Lung (tissue), 12 donors: ENCODE measurements around the gene PRKCB. TPM values are rescaled to one million over a fixed set of nuclear protein-coding genes. Genes with fewer than 3 reads are reported as not detected.

Experiments used
- ATAC-seq: fragments of 200-7000 bp; cut with Tn5 transposase; one replicate; pipeline ENCODE4 v1.9.1; 2020; ENCODE audit warnings: moderate number of reproducible peaks; ENCODE audit not compliant: insufficient read depth, low FRiP score
- DNase-seq, 3 donors: peaks; one replicate each; pipeline ENCODE4 v3.0.0-alpha.2; 2013 to 2017
- H3K27ac ChIP-seq, 2 donors: one replicate each; pipeline ENCODE4 v1.5.1; 2013; ENCODE audit warnings: mild to moderate bottlenecking in 2 of 2, moderate library complexity in 2 of 2, control low read depth in 1 of 2, inconsistent platforms in 1 of 2, low read depth in 1 of 2, low read length in 1 of 2
- H3K27me3 ChIP-seq, 3 donors: one replicate each; pipeline ENCODE4 v1.5.1; 2013; ENCODE audit warnings: low read length in 2 of 3; ENCODE audit not compliant: control insufficient read depth in 3 of 3, insufficient read depth in 3 of 3
- H3K36me3 ChIP-seq, 4 donors: one replicate each; pipeline ENCODE4 v1.5.1; 2013; ENCODE audit warnings: low read length in 4 of 4, mild to moderate bottlenecking in 1 of 4, moderate library complexity in 1 of 4; ENCODE audit not compliant: control insufficient read depth in 4 of 4, insufficient read depth in 4 of 4
- H3K4me1 ChIP-seq, 5 donors: one replicate each; pipeline ENCODE4 v1.5.1; 2013; ENCODE audit warnings: low read length in 5 of 5, mild to moderate bottlenecking in 2 of 5, moderate library complexity in 1 of 5; ENCODE audit not compliant: control insufficient read depth in 5 of 5, insufficient read depth in 5 of 5
- H3K4me3 ChIP-seq: one replicate; pipeline ENCODE4 v1.5.1; 2013; ENCODE audit warnings: mild to moderate bottlenecking, control low read depth, moderate library complexity
- H3K9ac ChIP-seq, 2 donors: one replicate each; pipeline ENCODE4 v1.5.1; 2013; ENCODE audit warnings: low read length in 2 of 2, control low read depth in 1 of 2; ENCODE audit not compliant: insufficient read depth in 1 of 2
- H3K9me3 ChIP-seq, 4 donors: one replicate each; pipeline ENCODE4 v1.5.1; 2013; ENCODE audit warnings: low read length in 3 of 4, mild to moderate bottlenecking in 1 of 4, moderate library complexity in 1 of 4; ENCODE audit not compliant: control insufficient read depth in 4 of 4, insufficient read depth in 3 of 4
- WGBS, 2 donors: extraction: QIAGEN DNeasy Blood & Tissue Kit; methylation state at CpG; one replicate each; pipeline ENCODE4 v1.1.7; 2013; 5-methylcytosine and 5-hydroxymethylcytosine counted together
- polyA plus RNA-seq, 2 donors: library from polyadenylated mRNA; stranded (reverse); fragments of 200-250 nt; gene quantifications; one replicate each; pipeline ENCODE4 v1.2.1, GENCODE V29; 2013
- total RNA-seq, 2 donors: library from RNA; depleted of rRNA in 1 of 2; stranded (reverse); fragments of >200 nt in 1 of 2; gene quantifications; one replicate each; pipeline ENCODE4 v1.2.1, GENCODE V29; 2014 to 2021
- TF ChIP-seq, protein P1 (sequence below): IDR thresholded peaks from 2 replicates; pipeline ENCODE4 v1.5.1; 2012; ENCODE audit warnings: mild to moderate bottlenecking; ENCODE audit errors: control extremely low read depth, extremely low read depth
- donor health status: control.
- donor health status: control.
- donor health status: Bipolar disorder and iron deficiency.
- donor health status: healthy.
- donor health status: DM: yes; HTN: yes; CAD: no.

PRKCB gene
- total and polyA plus RNA-seq, 4 donors: 2.5 to 46.4 (median 21.8) TPM

DNA sequence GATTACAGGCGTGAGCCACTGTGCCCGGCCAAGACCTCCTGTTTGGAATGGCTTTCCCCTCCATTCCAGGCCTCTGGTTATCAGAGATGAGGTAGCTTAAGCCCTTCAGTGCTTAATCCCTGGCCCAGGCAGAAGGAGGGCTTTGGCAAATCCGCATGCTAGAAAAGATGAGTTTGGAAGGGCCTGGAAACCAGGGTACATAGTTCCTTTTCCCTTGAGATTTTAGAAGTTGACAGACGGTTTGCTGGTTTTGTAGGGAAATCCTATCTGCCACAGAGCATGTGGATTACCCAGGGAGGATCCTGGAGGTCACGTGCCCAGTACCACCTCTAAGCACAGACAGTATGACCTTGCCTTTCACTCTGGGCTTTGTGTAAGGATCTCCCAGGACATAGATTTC, 305.7 kb downstream of the PRKCB start:
- Histone ChIP-seq H3K4me3 (no peak overlapping the region), H3K9me3 (peaks cover 0 to 3% (median 0%) of the 10 kb centered on the region in 4 donors), H3K4me1 (peaks cover 0 to 10% (median 2%) of the 10 kb centered on the region in 5 donors), H3K27ac (no peak overlapping the region), H3K9ac (no peak overlapping the region), H3K27me3 (no peaks in the 10 kb centered on the region), H3K36me3 (peaks cover 0 to 5% (median 0%) of the 10 kb centered on the region in 4 donors)
- TF ChIP-seq, protein P1, sequence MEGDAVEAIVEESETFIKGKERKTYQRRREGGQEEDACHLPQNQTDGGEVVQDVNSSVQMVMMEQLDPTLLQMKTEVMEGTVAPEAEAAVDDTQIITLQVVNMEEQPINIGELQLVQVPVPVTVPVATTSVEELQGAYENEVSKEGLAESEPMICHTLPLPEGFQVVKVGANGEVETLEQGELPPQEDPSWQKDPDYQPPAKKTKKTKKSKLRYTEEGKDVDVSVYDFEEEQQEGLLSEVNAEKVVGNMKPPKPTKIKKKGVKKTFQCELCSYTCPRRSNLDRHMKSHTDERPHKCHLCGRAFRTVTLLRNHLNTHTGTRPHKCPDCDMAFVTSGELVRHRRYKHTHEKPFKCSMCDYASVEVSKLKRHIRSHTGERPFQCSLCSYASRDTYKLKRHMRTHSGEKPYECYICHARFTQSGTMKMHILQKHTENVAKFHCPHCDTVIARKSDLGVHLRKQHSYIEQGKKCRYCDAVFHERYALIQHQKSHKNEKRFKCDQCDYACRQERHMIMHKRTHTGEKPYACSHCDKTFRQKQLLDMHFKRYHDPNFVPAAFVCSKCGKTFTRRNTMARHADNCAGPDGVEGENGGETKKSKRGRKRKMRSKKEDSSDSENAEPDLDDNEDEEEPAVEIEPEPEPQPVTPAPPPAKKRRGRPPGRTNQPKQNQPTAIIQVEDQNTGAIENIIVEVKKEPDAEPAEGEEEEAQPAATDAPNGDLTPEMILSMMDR: no peak
- 89 to 92% methylated on average over 5 of the region's 5 CpGs for WGBS, 2 donors
- ATAC-seq: no peak
- DNase-seq: no peak

DNA sequence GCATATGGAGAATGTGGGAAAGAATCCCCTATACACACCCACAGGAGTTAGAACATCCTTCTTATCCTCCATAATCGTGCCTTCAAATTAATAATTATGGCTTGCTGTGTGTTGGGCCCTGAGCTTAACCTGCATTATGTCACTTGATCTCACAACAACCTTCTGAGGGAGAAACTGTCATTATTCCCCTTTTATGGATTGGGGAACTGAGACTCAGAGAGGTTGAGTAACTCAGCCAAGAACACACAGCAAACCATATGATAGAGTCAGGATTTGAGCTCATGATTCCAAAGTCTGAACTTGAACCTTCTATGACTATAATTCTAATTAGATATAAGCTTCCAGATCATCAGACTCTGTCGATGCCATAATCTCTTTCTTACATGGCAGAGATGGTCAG, 306.1 kb downstream of the PRKCB start:
- H3K4me3 ChIP-seq: no peak overlapping the region
- H3K9ac ChIP-seq: no peak overlapping the region
- H3K4me1 ChIP-seq: peaks cover 0 to 10% (median 2%) of the 10 kb centered on the region in 5 donors
- H3K9me3 ChIP-seq: peaks cover 0 to 3% (median 0%) of the 10 kb centered on the region in 4 donors
- no peaks in the 10 kb centered on the region for H3K27me3 ChIP-seq
- H3K27ac ChIP-seq: no peak overlapping the region
- 95 to 98% methylated on average over 2 of the region's 2 CpGs for WGBS, 2 donors
- TF ChIP-seq, protein P1: no peak
- ATAC-seq (no peak), DNase-seq (no peak)
- peaks cover 0 to 5% (median 0%) of the 10 kb centered on the region in 4 donors for H3K36me3 ChIP-seq

DNA sequence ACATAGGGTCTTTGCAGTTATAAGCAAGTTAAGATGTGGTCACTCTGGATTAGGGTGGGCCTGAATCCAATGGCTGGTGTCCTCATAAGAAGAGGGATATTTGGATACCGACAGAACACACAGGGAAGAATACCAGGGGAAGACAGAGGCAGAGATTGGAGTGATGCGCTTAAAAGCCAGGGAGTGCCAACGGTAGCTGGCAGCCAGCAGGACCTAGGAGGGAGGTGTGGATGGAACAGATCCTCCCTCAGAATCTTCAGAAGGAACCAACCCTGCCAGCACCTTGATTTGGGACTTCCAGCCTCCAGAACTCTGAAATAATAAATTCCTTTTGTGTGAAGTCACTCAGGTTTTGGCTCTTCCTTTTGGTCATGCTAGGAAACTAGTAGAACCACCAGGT, 310.1 kb downstream of the PRKCB start:
- WGBS, 2 donors: 92 to 93% methylated on average over 3 of the region's 3 CpGs
- Histone ChIP-seq H3K9ac (no peak overlapping the region), H3K9me3 (peaks cover 0 to 3% (median 0%) of the 10 kb centered on the region in 4 donors), H3K4me3 (no peak overlapping the region), H3K36me3 (no peaks in the 10 kb centered on the region), H3K4me1 (peaks cover 0 to 2% (median 0%) of the 10 kb centered on the region in 5 donors), H3K27ac (no peak overlapping the region), H3K27me3 (no peaks in the 10 kb centered on the region)
- TF ChIP-seq, protein P1: no peak
- no peak for DNase-seq
- ATAC-seq: no peak

DNA sequence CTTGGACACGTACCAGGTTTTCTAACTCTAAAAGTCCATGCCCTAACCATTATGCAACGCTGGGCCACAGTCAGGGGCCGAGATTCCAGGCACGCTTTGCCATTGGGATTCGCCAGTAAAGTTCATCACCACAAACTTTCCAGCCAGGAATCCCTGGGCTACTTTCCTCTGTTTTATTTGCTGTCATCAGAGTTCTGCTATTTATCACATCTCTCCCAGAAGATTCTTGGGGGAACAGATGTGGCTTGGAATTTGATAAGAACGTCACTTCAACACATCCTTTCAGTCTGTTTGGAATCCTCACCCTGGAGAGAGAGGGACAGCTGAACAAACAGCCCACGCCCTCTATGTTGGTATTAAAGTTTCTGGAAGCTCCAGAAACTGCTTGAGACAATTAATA, 310.7 kb downstream of the PRKCB start:
- no peaks in the 10 kb centered on the region for H3K27me3 ChIP-seq
- 75 to 83% methylated on average over 7 of the region's 7 CpGs for WGBS, 2 donors

More for the DNA sequence above, 310.7 kb downstream of the PRKCB start:
- ATAC-seq (no peak), DNase-seq (no peak)
- H3K4me1 ChIP-seq: peaks cover 0 to 2% (median 0%) of the 10 kb centered on the region in 5 donors
- TF ChIP-seq, protein P1: no peak
- H3K9ac ChIP-seq: no peak overlapping the region
- H3K27ac ChIP-seq: no peak overlapping the region
- H3K36me3 ChIP-seq: no peaks in the 10 kb centered on the region
- H3K4me3 ChIP-seq: no peak overlapping the region
- H3K9me3 ChIP-seq: peaks cover 0 to 4% (median 0%) of the 10 kb centered on the region in 4 donors
